Nephron progenitor cell (in vitro differentiated cells): ENCODE measurements around the gene MAGI2.

Source experiments
- DNase-seq: peaks from one replicate; pipeline ENCODE4 v3.0.0; 2021
- H3K27ac Mint-ChIP-seq: 2 replicates; pipeline ENCODE4 v1.8.0; 2021; ENCODE audit warnings: mild to moderate bottlenecking, moderate library complexity, mixed read lengths
- H3K27me3 Mint-ChIP-seq: 2 replicates; pipeline ENCODE4 v1.8.0; 2021; ENCODE audit warnings: mild to moderate bottlenecking, low read depth, mixed read lengths; ENCODE audit not compliant: poor library complexity
- H3K36me3 Mint-ChIP-seq: 2 replicates; pipeline ENCODE4 v1.8.0; 2021; ENCODE audit warnings: low read depth, mixed read lengths
- H3K4me1 Mint-ChIP-seq: 2 replicates; pipeline ENCODE4 v1.8.0; 2021; ENCODE audit warnings: mixed read lengths
- H3K4me3 Mint-ChIP-seq: 2 replicates; pipeline ENCODE4 v1.8.0; 2021; ENCODE audit warnings: mild to moderate bottlenecking, moderate library complexity, mixed read lengths
- H3K9me3 Mint-ChIP-seq: 2 replicates; pipeline ENCODE4 v1.8.0; 2021; ENCODE audit warnings: mild to moderate bottlenecking, moderate library complexity, mixed read lengths
- TF ChIP-seq, protein P1 (sequence below): fragments of 200-600 bp; sonication (generic); IDR thresholded peaks from 2 replicates; pipeline ENCODE4 v1.5.0; 2021; ENCODE audit warnings: antibody characterized with exemption

The MAGI2 gene

DNA sequence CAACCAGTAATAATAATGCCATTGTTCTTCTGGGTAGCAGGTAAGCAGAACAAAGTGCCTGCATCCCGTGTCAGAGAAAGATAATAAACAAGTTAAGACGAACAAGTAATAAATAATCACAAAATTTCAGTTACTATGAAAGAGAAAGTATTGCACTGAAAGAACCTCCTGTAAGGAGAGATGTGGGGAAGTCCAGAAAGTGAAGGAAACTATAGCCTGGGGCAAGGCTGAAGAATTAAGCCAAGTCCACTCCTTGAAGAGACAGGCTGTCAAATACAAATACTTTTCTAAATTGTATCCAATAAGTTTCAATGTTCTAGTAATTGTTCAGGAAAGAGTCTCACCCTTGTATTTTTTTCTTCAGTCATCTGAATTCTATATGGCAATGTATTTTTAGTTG is 611.4 kb downstream of the MAGI2 start:
- Mint-ChIP-seq H3K27ac (no peak overlapping the region), H3K36me3 (no peaks in the 10 kb centered on the region), H3K4me1 (no peaks in the 10 kb centered on the region), H3K27me3 (no peaks in the 10 kb centered on the region), H3K9me3 (no peaks in the 10 kb centered on the region), H3K4me3 (no peak overlapping the region)
- TF ChIP-seq, protein P1, sequence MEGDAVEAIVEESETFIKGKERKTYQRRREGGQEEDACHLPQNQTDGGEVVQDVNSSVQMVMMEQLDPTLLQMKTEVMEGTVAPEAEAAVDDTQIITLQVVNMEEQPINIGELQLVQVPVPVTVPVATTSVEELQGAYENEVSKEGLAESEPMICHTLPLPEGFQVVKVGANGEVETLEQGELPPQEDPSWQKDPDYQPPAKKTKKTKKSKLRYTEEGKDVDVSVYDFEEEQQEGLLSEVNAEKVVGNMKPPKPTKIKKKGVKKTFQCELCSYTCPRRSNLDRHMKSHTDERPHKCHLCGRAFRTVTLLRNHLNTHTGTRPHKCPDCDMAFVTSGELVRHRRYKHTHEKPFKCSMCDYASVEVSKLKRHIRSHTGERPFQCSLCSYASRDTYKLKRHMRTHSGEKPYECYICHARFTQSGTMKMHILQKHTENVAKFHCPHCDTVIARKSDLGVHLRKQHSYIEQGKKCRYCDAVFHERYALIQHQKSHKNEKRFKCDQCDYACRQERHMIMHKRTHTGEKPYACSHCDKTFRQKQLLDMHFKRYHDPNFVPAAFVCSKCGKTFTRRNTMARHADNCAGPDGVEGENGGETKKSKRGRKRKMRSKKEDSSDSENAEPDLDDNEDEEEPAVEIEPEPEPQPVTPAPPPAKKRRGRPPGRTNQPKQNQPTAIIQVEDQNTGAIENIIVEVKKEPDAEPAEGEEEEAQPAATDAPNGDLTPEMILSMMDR: no peak
- no peak for DNase-seq

GRCh38 chr7:78835897-78836296 is 617.6 kb downstream of the MAGI2 start:
- no peak overlapping the region for H3K27ac Mint-ChIP-seq
- no peak overlapping the region for H3K4me3 Mint-ChIP-seq
- H3K9me3 Mint-ChIP-seq: no peaks in the 10 kb centered on the region
- H3K27me3 Mint-ChIP-seq: no peaks in the 10 kb centered on the region
- H3K4me1 Mint-ChIP-seq: no peaks in the 10 kb centered on the region
- DNase-seq: no peak
- no peaks in the 10 kb centered on the region for H3K36me3 Mint-ChIP-seq
- TF ChIP-seq, protein P1: no peak

DNA sequence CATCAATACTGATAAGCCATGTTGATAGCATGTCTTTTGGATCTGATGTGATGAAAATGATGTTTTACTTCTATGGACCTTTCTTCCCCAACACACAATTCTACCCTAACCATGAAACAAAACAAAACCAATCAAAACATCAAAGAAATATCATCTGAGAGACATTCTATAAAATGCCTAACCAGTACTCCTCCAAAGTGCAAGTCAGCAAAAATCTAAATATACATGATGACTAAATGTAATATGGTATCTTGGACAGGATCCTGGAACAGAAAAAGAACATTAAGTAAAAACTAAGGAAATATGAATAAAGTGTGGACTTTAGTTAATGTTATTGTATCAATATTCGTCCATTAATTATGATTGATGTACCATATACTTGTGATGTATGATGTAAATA is 625.1 kb downstream of the MAGI2 start:
- no peak overlapping the region for H3K4me3 Mint-ChIP-seq
- H3K9me3 Mint-ChIP-seq: no peaks in the 10 kb centered on the region
- no peaks in the 10 kb centered on the region for H3K4me1 Mint-ChIP-seq
- H3K36me3 Mint-ChIP-seq: no peaks in the 10 kb centered on the region
- no peak overlapping the region for H3K27ac Mint-ChIP-seq
- H3K27me3 Mint-ChIP-seq: no peaks in the 10 kb centered on the region
- TF ChIP-seq, protein P1: no peak
- no peak for DNase-seq

DNA sequence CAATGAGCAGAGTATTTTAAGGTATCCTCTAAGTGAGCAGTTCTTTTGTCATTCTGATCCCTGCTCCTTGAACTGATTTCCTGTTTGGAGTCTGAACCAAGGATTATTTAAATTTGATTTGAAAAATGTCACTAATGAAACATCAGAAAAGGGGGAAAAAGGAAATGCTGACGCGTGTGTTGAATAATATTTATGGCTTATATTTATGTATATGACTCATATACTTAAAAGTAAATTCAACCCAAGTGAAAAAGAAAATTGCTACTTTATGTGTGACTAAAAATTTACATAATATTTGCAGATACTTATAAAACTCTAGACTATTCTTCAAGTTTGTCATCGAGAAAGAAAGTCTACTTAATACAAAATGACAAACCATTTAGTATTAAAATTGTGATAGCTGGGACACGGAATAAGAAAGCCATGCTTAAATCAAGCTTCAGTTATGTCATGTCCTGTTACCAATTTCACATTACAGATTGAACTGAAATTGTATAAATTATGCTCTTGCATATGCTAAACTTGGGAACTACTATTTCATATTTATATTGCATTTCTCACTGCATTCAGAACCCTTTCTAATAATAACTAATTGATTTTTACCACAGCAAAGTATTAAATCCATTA is 649.9 kb downstream of the MAGI2 start:
- H3K4me1 Mint-ChIP-seq: no peaks in the 10 kb centered on the region
- no peaks in the 10 kb centered on the region for H3K36me3 Mint-ChIP-seq
- no peak overlapping the region for H3K4me3 Mint-ChIP-seq
- H3K9me3 Mint-ChIP-seq: no peaks in the 10 kb centered on the region
- TF ChIP-seq, protein P1: no peak
- H3K27me3 Mint-ChIP-seq: no peaks in the 10 kb centered on the region
- H3K27ac Mint-ChIP-seq: no peak overlapping the region
- DNase-seq: no peak

DNA sequence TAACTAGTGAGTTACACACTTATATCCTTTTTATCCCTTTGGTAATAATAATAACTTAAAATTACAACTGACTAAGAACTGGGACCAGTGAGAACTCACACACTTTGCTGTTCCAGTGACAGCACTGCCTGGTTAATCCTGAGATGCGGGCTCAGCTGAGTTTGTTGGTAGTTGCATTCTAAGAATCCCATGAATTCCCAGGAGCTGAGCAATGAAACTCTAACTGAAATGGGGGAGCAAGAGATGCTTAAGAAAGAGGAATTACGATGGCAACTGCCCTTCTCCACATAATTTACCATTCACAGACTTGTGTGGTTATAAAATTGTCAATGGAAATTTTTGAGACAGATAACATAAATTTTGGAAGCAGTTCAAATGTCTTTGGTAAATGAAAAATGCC is 659.4 kb downstream of the MAGI2 start:
- no peaks in the 10 kb centered on the region for H3K4me1 Mint-ChIP-seq
- no peak overlapping the region for H3K4me3 Mint-ChIP-seq
- DNase-seq: no peak
- TF ChIP-seq, protein P1: no peak
- no peaks in the 10 kb centered on the region for H3K36me3 Mint-ChIP-seq
- no peaks in the 10 kb centered on the region for H3K27me3 Mint-ChIP-seq
- H3K9me3 Mint-ChIP-seq: peaks cover 10% of the 10 kb centered on the region
- no peak overlapping the region for H3K27ac Mint-ChIP-seq

- H3K27me3 Mint-ChIP-seq: no peaks in the 10 kb centered on the region
- peaks cover 10% of the 10 kb centered on the region for H3K9me3 Mint-ChIP-seq
- no peaks in the 10 kb centered on the region for H3K4me1 Mint-ChIP-seq
Observed at GRCh38 chr7:78792624-78793023, 660.8 kb downstream of the MAGI2 start.

More at GRCh38 chr7:78792624-78793023, 660.8 kb downstream of the MAGI2 start:
- Mint-ChIP-seq H3K36me3 (no peaks in the 10 kb centered on the region), H3K27ac (no peak overlapping the region), H3K4me3 (no peak overlapping the region)
- TF ChIP-seq, protein P1: no peak
- no peak for DNase-seq
